ENCODE results near the gene PRKG2. TPM values are rescaled to one million over a fixed set of nuclear protein-coding genes. Genes with fewer than 3 reads are reported as not detected.

Gene PRKG2
- total and polyA plus RNA-seq, 2 donors (not counting 3 experiments of a cell fraction or from before 2014, with no cell fraction given), result not detected

- TF ChIP-seq MYC (IDR thresholded peaks at IDR 0.05; ENCODE audit: low read depth, low read length) (no peak), MAX (IDR thresholded peaks at IDR 0.05; ENCODE audit: insufficient read depth, insufficient read length) (no peak)
- POLR2A ChIA-PET, result no interaction called here
- no peaks in the 10 kb centered on the region for H3K36me3 ChIP-seq (ENCODE audit: control insufficient read depth in 2 of 2, extremely low read depth in 1 of 2, insufficient read depth in 2 of 2, low read length in 2 of 2)
- no peak overlapping the region for H2AFZ ChIP-seq (ENCODE audit: low read depth, low read length)
- H3K27me3 ChIP-seq (ENCODE audit: control insufficient read depth in 2 of 2, insufficient read depth in 2 of 2, low read length in 2 of 2), result no peaks in the 10 kb centered on the region
- CTCF ChIA-PET, result interaction anchor here (1.1 to 2.1 kb wide), 2 partner anchors 8 to 18 kb away, joined by 3 to 5 read pairs; no protein-coding TSS in a partner anchor
- no TSS peak for BruUV-seq (replicated peaks)
- no peaks in the 10 kb centered on the region for H3K9me3 ChIP-seq (replicated peaks; ENCODE audit: control insufficient read depth, insufficient read depth, low read length)
- DNase-seq (ENCODE audit: low read depth, low spot score) (no peak), FAIRE-seq (no peak)
- H3K27ac ChIP-seq (ENCODE audit: insufficient read depth, low read depth, low read length), result no peak overlapping the region
- no peaks in the 10 kb centered on the region for H3K9me1 ChIP-seq (replicated peaks; ENCODE audit: control insufficient read depth, extremely low read depth, insufficient read depth, low read length)
- no peaks in the 10 kb centered on the region for H3K79me2 ChIP-seq (ENCODE audit: control insufficient read depth, insufficient read depth, low read length)
- H3K4me1 ChIP-seq (ENCODE audit: control insufficient read depth, extremely low read depth, insufficient read depth, low read length), result no peaks in the 10 kb centered on the region
- no peak overlapping the region for H3K9ac ChIP-seq (replicated peaks; ENCODE audit: extremely low read depth, insufficient read depth, low read length)
- no peak overlapping the region for H3K4me3 ChIP-seq (replicated peaks in 1 of 3; ENCODE audit: insufficient read depth in 1 of 3, low read depth in 1 of 3, low read length in 3 of 3)
- dilution Hi-C loops (cut with MboI; ENCODE audit: extremely low pct_ligation_motif_present, low sequenced_read_pairs), result no loop called here
- intact Hi-C loops (cut with micrococcal nuclease), result no loop called here
- H4K20me1 ChIP-seq (replicated peaks; ENCODE audit: control insufficient read depth, extremely low read depth, insufficient read depth, low read length), result no peaks in the 10 kb centered on the region
- H3K4me2 ChIP-seq (ENCODE audit: insufficient read depth, low read length), result no peak overlapping the region
Observed at GRCh38 chr4:81061344-81061730, 153.7 kb downstream of the PRKG2 start.

GRCh38 chr4:81060587-81061343 lies 154.3 kb downstream of the PRKG2 start:
- DNase-seq (ENCODE audit: low read depth, low spot score), result no peak
- Histone ChIP-seq H3K9me3 (replicated peaks; ENCODE audit: control insufficient read depth, insufficient read depth, low read length) (no peaks in the 10 kb centered on the region), H3K27me3 (ENCODE audit: control insufficient read depth in 2 of 2, insufficient read depth in 2 of 2, low read length in 2 of 2) (no peaks in the 10 kb centered on the region), H3K27ac (ENCODE audit: insufficient read depth, low read depth, low read length) (no peak overlapping the region), H3K4me3 (replicated peaks in 1 of 3; ENCODE audit: insufficient read depth in 1 of 3, low read depth in 1 of 3, low read length in 3 of 3) (no peak overlapping the region), H3K36me3 (ENCODE audit: control insufficient read depth in 2 of 2, extremely low read depth in 1 of 2, insufficient read depth in 2 of 2, low read length in 2 of 2) (no peaks in the 10 kb centered on the region), H3K79me2 (ENCODE audit: control insufficient read depth, insufficient read depth, low read length) (no peaks in the 10 kb centered on the region), H2AFZ (ENCODE audit: low read depth, low read length) (no peak overlapping the region), H3K9ac (replicated peaks; ENCODE audit: extremely low read depth, insufficient read depth, low read length) (no peak overlapping the region), H3K4me1 (ENCODE audit: control insufficient read depth, extremely low read depth, insufficient read depth, low read length) (no peaks in the 10 kb centered on the region), H3K9me1 (replicated peaks; ENCODE audit: control insufficient read depth, extremely low read depth, insufficient read depth, low read length) (no peaks in the 10 kb centered on the region), H4K20me1 (replicated peaks; ENCODE audit: control insufficient read depth, extremely low read depth, insufficient read depth, low read length) (no peaks in the 10 kb centered on the region), H3K4me2 (ENCODE audit: insufficient read depth, low read length) (no peak overlapping the region)
- TF ChIP-seq JUN (IDR thresholded peaks at IDR 0.05; ENCODE audit: borderline replicate concordance, insufficient read depth, insufficient read length, low read depth) (no peak), EZH2 (IDR thresholded peaks at IDR 0.05; ENCODE audit: borderline replicate concordance, low read depth, low read length, severe bottlenecking) (no peak), GATA2 (IDR thresholded peaks at IDR 0.05; ENCODE audit: insufficient read depth, insufficient read length, low read depth, low read length) (no peak), POLR2A (IDR thresholded peaks at IDR 0.05; ENCODE audit: low read depth, low read length) (no peak), POLR2AphosphoS5 (IDR thresholded peaks at IDR 0.05; ENCODE audit: insufficient read depth, low read depth, low read length) (no peak), MYC (IDR thresholded peaks at IDR 0.05; ENCODE audit: low read depth, low read length) (no peak), FOS (IDR thresholded peaks at IDR 0.05; ENCODE audit: borderline replicate concordance, insufficient read depth, low read length) (no peak), MAX (IDR thresholded peaks at IDR 0.05; ENCODE audit: insufficient read depth, insufficient read length) (no peak), CTCF (IDR thresholded peaks at IDR 0.05; ENCODE audit: extremely low read depth in 1 of 2, insufficient read depth in 1 of 2, low read depth in 1 of 2, low read length in 2 of 2) (no peak)
- CTCF ChIA-PET, result interaction anchor here (1.1 to 2.1 kb wide), 2 partner anchors 9 to 18 kb away, joined by 3 to 5 read pairs; no protein-coding TSS in a partner anchor
- intact Hi-C loops (cut with micrococcal nuclease), result no loop called here
- POLR2A ChIA-PET, result no interaction called here
- no TSS peak for BruUV-seq (replicated peaks)
- FAIRE-seq, result no peak
- dilution Hi-C loops (cut with MboI; ENCODE audit: extremely low pct_ligation_motif_present, low sequenced_read_pairs), result no loop called here

Data from endothelial cell of umbilical vein (primary cell).